CD4-positive, alpha-beta T cell treated with Interleukin-6 for 4 hours (primary cell): ENCODE data around the gene EFCAB13.

Experiments used
- DNase-seq: peaks from one replicate; pipeline ENCODE4 v3.0.0-alpha.2; 2020; ENCODE audit warnings: mixed read lengths

The EFCAB13 gene

DNA sequence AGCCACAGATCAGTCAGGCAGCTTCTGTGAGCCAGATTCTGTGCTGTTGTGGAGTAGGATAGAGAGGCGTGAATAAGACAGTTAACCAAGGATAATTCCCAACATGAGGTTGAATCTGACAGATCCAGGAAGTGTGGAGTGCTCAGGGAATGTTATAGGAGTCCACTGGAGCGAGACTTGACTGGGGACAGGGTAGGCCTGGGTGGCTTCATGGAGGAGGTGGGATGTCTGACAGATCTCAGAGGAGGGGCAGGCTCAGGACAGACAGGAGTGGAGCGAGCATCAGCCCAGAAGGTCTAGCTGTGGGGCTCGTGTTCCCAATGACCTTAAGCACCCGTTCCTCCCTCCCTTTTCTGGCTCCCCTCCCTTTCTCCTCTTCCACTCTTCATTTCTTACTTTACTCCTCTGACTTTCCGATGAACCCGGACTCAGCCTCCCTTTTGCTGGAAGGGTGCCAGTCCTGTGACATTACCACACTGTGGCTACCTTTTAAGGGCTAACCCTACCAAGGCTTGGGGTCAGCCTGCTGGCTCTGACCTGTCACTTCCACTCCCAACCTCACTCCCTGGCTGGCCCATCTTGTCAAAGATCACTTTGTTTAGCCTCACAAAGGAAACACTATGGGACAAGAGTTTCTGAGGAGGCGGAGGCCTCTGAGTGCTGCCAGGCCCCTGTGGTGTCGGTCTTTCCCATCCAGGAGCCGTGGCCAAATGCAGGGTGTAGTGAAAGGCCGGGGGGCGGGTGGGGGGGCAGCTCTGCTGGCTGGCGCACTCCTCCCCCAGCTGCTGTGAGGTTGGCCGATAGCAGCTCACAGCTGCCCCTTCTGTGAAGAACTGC is 28.5 kb upstream of the EFCAB13 start:
- DNase-seq: no peak

DNA sequence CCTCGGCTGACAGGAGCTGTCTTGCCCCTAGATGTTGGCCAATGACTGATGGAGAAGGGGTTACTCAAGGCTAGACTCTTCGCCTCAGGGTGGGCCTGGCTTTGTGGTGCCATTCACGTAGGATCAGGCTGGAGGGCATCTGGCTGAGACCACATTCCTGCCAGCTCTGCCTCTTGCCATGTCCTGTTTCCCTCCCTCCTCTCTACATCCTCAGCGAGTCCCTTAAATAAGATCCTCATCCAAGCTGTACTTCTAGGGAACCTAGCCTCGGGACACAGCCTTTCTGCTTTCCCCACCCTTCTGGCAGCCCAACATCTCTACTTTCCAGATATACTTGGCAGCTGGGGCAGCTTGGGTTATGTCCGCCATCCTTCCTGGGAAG is 27.9 kb upstream of the EFCAB13 start:
- no peak for DNase-seq

DNA sequence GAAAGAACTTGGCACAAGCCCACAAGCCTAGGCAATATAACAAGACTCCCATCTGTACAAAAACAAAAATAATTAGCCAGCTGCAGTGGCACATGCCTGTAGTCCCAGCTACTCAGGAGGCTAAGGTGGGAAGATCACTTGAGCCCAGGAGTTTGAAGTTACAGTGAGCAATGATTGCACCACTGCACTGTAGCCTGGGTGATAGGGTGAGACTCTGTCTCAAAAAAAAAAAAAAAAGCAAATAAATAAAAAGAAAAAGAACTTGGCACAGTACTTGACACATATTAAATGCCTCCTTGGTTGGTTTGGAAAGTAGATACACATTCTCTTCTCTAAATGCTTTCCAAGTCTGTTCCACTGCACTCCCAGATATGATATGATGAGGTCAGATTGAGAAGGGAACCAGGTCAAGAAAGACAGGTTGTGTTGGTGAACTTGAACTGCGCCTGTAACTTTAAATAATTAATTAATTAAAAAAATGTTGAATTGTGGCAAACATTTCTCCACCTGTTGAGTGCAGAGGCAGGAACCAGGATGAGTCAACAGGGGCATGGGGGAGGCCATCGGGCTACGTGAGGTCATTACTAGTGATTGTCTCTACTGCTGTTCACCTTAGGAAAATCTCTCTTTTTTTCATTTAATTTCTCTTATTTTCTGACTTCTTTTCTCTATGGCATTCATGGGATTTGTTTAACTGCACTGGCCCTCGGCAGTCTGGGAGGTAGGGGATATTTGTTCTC is 25.9 kb upstream of the EFCAB13 start:
- DNase-seq: no peak

DNA sequence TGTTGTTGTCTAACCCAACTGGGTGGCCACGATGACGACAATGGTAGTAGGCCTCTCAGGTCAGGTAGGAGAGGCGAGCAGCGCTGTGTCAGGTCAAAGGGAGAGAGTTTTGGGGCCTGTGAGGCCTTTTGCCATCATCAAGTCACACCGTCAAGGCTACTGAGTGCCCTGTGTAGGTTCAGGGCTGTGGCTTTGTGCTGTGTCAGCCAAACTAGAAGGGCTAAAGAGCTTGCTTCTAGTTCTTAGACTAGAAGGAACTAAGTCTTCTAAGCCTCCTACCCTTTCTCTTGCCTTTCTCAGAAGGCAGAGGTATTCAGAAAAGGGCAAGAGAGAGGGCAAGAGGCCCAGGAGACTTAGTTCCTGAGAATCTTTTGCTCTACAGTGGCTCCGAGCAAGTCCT is 25.0 kb upstream of the EFCAB13 start:
- DNase-seq: no peak

DNA sequence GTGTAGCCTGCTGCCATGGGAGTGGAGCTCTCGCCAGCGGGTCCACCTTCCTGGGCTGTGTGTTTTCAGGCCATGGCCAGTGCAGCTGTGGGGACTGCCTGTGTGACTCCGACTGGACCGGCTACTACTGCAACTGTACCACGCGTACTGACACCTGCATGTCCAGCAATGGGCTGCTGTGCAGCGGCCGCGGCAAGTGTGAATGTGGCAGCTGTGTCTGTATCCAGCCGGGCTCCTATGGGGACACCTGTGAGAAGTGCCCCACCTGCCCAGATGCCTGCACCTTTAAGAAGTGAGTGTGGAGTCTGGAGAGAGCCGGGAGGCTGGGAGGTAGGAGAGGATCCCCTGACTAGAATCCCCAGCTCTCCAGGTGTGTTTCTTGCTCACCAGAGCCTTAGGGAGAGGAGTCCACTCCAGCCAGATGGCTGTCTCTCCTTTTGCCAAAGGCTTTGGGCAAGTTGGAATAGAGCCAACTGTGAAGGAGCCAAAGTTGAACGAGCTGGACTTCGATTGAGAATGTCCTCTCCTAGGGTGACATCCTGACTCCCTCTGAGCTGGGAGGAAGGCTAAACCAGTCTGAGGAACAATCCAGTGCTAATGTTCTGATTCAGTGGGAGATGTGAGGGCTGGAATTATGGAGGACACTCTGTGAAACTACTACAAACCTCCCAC is 24.4 kb upstream of the EFCAB13 start:
- DNase-seq: no peak

DNA sequence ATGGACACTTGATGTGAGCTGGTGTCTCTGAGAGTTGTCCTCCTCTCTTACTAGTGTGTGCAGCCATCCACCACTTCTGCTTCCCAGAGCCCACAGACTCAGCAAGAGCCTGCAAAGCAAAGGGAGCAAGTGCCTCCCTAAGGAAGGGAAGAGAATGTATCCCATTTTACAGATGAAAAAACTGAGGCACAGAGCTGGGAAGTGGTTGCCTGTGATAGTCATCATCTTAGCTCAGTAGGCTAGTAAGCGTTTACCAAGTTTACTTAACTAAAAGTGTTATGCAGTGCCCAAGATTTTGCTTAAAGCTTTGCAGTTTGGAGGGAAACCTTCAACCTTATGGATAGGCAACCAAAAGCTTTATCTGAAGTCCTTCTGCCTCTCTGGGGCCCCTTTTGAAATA is 23.0 kb upstream of the EFCAB13 start:
- DNase-seq: no peak

DNA sequence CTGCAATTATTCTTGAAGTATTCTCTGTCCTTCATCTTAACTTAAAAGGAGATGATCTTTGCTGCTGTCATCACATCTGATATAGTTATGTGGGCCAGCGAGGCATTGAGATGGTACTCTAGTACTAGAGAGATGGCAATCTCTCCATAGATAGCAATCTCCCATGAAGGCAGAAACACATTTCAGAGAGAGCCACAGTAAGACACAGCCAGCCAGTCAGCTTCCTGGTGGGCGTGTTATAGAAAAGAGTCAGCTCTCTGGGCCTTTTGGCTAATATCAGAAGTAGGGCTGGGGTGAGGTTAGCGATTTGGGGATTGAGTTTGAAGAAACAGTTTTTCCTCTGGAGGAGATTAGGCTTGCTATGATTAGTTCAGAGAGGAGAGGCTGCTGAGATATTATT is 22.6 kb upstream of the EFCAB13 start:
- DNase-seq: no peak

DNA sequence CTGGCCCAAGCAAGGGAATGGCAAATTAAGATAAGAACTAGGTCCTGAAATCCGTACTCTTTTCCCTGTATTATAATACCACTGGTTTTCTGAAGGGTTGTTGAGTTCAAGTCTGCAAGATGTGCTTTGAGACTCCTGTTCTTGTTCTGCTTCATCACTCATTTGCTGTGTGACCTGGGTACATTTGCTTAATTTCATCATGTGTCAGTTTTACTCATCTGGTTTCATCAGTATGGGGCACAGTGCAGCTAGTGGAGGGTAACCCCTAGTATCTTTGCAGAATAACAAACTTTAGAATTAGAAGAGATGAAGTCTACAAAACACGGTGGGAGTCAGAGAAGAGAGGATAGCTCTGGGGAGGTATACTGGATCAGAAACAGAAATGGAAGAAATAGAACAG is 21.9 kb upstream of the EFCAB13 start:
- DNase-seq: no peak

DNA sequence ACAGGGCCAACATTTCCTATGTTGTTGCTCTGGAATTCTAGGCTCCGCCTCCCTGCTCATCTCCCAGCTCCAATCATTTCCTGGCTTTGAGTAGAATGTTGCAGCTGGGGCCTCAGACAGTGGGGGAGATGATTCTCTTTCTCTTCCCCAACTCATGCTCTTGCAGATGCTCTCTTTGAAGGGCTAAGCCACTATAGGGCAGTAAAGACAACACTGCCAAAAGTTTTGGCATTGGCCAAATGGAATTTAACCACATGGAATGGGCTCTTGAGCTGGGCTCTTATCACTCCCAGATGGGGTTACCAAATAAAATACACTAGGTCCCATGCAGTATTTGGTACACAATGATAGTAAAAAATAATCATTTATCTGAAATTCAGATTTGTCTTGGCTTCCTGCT is 19.6 kb upstream of the EFCAB13 start:
- no peak for DNase-seq

DNA sequence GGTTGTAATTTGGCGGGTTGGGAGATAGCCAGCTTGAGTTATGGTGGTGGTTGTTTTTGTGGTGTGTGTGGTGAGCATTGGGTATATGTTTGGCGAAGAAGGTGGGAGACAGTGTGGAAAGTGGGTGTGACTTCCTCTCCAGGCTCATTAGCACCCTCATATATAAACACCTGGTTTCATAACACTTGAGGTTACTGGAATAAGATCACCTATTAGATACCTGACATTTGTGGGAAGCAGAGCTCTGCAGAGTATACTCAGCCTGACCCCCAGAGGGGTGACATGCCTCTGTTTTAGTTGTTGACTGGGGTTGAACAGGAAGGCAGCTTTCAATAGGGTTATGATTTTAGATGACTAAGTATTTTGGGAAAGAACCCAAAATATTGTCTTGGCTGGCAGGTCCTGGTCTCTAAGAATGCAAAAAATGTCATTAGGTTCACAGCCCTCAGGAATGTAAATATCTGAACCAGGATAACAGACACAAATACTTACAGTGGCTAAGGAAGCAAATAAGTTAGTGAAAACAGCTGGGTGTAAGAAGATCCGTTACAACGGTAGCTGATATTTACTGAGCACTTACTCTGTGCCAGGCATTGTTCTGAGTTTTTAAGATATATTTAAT is 18.3 kb upstream of the EFCAB13 start:
- DNase-seq: no peak

DNA sequence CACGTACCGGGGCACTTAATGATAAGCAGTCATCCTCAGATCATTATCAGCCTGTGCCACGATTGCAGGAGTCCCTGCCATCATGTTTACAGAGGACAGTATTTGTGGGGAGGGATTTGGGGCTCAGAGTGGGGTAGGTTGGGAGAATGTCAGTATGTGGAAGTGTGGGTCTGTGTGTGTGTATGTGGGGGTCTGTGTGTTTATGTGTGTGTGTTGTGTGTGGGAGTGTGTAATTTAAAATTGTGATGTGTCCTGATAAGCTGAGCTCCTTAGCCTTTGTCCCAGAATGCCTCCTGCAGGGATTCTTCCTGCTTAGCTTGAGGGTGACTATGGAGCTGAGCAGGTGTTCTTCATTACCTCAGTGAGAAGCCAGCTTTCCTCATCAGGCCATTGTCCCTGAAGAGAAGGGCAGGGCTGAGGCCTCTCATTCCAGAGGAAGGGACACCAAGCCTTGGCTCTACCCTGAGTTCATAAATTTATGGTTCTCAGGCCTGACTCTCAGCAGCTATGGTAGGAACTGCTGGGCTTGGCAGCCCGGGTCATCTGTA is 13.5 kb upstream of the EFCAB13 start:
- DNase-seq: no peak

DNA sequence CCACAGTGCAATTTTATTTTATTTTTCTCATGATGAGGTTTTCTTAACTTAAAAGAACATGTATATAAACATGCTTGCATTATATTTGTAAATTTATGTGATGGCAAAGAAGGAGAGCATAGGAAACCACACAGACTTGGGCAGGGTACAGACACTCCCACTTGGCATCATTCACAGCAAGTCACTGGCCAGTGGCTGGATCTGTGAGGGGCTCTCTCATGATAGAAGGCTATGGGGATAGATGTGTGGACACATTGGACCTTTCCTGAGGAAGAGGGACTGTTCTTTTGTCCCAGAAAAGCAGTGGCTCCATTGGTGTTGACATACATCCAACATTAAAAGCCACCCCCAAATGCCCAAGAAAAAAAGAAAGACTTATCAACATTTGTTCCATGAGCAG is 12.3 kb upstream of the EFCAB13 start:
- DNase-seq: no peak

DNA sequence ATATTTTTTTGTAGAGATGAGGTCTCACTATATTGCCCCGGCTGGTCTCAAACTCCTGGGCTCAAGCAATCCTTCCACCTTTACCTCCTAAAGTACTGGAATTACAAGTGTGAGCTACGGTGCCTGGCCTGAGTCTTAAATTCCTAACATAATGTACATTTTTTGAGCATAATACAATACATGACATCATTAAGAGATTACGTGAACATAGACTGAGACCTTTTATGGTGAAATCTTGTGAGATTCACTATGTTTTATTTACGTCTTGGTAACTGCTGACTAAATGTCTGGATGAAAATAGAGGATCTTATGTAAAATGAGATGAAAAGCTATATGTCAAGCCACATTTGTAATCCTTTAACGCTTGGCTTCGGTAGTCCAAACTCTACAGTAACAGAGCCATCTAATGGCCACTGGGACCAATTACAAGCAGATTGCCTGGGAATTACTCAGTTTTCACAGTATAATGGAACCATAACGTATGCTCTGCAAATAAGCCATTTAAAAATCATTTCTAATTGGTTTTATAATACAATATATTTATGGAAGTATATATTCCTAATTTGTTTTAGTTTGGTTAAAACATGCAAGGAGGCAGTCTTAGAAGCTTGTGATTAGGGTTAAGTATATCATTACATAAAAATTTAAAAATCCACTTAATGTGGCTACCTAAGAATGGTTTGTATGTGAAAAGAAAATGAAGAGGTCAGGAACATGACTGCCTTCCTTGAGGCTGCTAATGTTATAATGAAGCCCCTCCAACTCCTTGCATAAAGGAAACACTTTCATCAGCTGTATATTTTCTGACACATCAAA is 8.1 kb upstream of the EFCAB13 start:
- DNase-seq: peak; percentile 41

DNA sequence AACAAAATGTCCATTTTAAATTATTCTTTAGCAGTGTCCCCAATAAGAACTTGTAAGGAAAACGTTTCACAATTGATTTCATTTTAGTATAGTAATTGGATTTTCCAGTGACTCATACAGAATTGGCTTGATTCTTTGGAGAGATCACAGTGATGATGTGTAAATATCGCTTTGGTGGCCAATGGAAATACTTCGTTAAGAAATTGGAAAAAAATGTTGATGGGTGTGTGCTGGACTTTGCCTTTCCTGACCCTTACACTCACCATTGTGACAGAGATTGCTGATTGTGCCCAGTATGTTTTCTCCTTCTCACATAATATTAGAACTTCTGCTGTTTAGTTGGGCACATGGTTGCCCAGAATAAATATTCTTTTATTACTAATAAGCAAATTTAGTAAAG is 7.4 kb upstream of the EFCAB13 start:
- no peak for DNase-seq

DNA sequence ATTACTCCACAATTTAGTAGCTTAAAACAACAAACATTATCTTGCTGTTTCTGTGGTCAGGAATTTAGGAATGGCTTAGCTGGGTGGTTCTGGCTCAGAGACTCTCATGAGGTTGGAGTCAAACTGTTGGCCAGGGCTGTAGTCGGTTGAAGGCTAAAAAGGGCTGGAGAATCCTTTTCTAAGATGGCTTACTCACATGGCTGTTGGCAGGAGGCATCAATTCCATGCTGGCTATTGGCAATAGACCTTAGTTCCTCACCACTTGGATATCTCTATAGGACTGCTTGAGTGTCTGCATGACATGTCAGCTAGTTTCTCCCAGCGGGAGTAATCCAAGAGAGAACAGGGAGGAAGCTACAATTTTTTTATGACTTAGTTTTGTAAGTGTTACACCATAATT is 6.6 kb upstream of the EFCAB13 start:
- DNase-seq: no peak

DNA sequence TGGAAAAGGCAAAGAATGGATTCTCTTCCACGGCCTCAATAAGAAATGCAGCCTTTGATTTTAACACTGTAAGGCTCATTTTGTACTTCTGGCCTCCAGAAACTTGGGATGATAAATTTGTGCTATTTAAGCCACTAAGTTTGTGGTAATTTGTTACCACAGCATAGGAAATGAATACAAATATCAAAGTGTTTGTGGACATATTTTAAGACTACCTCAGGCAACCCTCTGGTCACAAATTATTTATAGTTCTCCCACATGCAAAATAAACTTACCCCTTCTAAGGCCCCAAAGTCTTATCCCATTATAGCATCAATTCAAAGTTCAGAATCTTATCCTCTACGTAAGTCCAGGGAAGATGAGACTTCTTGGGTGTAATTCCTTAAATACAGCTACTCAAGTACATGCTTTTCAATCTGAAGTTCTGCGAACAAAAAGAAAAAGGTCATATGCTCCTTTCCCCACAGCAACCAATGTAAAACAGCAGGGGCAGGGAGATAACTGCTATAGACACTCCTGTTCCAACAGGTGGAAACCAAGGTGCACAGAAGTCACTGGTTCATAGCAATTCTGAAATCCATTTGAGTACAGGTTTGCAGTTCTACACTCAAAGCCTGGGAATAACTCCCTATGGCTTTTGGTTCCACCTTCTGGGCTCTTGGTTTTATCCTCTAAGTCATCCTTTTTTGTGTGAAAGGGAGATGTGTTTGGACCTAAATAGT is 5.4 kb upstream of the EFCAB13 start:
- no peak for DNase-seq

DNA sequence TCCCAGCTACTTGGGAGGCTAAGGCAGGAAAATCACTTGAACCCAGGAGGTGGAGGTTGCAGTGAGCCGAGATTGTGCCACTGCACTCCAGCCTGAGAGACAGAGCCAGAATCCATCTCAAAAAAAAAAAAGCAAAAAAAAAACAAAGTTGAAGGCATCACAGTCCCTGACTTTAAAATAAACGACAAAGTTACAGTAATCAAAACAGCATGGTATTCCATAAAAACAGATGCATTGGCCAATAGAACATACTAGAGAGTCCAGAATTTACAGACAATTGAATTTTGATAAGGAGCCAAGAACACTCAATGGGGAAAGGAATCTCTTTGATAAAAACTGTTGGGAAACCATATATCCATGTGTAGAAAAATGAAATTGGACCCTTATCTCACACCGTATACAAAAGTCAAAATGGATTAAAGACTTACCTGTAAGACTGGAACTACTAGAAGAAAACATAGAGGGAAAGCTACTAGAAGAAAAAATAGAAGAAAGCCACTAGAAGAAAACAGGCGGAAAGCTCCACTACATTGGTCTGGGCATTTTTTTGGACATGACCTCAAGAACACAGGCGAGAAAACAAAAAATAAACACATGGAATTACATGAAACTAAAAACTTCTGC is 2.8 kb upstream of the EFCAB13 start:
- no peak for DNase-seq

DNA sequence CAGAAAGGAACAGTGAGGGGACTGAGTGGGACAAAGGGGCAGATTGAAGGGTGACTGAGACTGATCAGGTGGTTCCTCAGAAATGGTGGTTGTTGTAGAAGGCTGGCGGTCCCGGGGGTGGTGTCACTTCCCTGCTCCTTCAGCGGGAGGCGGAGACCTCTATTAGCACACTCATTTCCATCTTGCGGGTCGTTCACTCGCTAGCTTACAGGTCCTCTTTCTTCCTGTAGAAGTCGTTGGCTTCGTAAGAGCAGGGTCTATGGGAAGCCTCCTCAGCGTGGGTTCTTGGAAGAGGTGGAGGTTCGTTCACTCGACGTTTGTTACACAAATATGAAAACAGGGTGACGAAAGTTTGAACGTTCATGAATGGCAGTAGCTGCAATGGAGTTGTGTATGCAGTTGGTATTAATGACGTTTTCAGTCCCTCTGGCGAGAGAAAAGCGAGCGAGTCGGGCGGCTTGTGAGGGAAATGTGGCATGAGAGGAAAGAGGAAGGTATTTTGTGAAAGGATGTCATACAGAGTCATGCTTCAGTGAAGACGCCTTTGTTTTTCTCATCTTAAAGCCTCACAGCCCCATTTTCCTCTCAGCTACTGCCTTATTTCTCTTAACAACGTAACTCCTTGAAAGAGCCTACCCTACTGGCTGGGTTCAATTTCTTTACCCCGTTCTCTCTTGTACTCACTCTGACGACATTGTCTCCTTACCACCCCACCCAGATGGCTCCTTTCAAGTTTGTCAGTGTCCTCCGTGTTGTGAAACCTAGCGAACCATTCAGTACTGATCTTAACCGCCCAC is 667 bp downstream of the EFCAB13 start:
- peak; percentile 63 for DNase-seq

DNA sequence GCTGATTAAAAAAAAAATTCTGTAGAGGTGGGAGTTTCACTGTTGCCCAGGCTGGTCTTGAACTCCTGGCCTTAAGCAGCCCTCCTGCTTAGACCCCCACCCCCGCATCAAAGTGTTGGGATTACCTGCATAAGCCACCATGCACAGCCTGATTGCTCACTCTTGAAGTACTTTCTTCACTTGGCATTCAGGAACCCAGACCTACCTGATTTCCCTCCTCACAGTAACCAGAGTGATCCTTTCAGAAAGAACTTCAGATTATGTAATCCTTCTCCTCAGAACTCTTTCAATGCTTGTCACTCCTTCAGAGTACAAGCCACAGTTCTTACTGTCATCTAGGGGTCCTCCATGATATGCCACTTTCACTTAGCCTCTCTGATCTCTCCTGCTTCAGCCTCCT is 1.4 kb downstream of the EFCAB13 start:
- no peak for DNase-seq

DNA sequence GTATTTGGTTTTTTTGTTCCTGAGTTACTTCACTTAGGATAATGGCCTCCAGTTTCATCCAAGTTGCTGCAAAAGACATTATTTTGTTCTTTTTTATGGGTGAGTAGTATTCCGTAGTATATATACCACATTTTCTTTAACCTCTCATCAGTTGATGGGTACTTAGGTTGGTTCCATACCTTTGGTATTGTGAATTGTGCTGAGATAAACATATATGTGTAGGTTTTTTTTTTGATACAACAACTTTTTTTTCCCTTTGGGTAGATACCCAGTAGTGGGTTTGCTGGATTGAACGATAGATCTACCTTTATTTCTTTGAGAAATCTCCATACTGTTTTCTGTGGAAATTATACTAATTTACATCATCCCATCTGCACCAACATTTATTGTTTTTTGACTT is 6.8 kb downstream of the EFCAB13 start:
- DNase-seq: no peak
